ENCODE results near the gene INO80E.

Gene INO80E

DNA sequence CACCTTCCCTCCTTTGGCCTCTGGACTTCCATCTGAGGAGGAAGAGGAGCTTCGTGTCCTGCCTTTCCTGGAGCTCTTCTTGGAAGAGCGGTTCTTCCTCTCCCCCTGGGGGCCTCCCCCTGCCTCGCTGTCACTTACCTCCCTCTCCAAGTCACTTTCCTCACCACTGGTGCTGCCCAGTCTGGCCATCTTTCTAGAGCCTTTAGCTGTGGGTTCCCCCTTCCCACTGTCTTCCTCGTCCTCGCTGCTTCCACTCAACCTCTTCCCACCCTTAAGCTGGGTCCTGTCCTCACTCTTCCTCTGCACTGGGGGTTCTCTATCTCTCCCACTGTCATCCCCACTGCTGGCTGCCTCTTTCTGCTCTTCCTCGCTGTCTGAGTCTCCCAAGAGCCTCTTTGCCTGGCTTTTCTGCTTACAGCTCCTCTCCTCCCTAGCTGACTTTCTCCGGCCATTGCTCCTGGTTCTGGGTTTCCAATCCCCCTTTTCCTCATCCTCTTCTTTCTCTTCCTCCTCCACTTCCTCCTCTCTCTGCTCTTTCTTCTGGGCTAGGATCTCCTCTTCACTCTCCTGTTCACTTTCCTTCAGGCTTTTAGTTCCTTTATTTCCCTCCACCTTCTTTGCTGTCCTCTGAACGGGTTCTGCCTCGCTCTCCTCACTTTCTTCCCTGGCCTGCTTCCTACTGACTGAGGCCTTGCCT is 2.0 kb upstream of the INO80E start:
- H3K4me3 ChIP-seq (replicated peaks; ENCODE audit: insufficient read depth, low read length), result peak overlapping the region; percentile 90
- H3K27ac ChIP-seq (replicated peaks), result peak overlapping the region; percentile 99
- no peaks in the 10 kb centered on the region for H3K27me3 ChIP-seq (ENCODE audit: insufficient read depth, poor library complexity, severe bottlenecking)
- TF ChIP-seq GABPA (IDR thresholded peaks at IDR 0.05; ENCODE audit: low read depth) (no peak), SPI1 (IDR thresholded peaks at IDR 0.05; ENCODE audit: borderline replicate concordance, low read depth) (0 out of 2 replicates have a peak, but pooled peaks have one; percentile 6)
- no peak for DNase-seq (ENCODE audit: low read depth in 1 of 2, low spot score in 1 of 2)

DNA sequence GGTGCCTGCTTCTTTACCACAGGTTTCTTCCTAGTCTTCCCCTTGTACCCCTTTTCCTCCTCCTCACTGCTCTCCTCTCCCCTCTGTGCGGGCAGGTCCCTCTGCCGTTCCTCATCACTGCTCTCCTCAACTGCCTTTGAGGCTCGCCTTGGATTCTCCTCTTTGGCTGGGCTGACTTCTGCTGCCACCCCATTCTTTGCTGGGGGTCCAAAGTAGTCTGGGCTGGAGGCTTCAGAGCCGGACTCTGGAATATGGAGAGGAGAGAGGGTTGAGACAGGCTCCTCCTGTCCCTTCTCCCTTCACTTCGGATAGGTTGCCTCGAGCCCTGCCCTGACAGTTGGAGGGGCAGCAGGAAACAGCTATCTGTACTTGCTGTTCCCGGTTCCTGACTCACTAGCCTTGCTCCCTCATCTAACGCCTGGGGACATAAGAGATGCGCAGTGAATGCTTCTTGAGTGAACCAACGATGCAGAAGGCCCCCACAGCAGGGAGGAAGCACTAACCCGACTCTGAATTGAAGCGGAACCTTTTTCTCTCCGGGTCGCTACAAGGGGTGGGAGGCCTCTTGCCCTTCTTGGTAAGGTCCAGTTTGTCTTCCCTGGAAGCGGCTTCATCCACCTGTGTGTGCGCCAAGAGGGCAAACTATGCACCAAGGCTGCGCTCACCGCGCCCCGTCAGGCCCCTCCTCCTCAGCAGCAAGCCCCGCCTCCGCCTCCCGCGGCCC is 1.3 kb upstream of the INO80E start:
- Histone ChIP-seq H3K4me3 (replicated peaks; ENCODE audit: insufficient read depth, low read length) (peak overlapping the region; percentile 90), H3K27me3 (ENCODE audit: insufficient read depth, poor library complexity, severe bottlenecking) (no peaks in the 10 kb centered on the region), H3K27ac (replicated peaks) (peak overlapping the region; percentile 99)
- TF ChIP-seq, protein P1, sequence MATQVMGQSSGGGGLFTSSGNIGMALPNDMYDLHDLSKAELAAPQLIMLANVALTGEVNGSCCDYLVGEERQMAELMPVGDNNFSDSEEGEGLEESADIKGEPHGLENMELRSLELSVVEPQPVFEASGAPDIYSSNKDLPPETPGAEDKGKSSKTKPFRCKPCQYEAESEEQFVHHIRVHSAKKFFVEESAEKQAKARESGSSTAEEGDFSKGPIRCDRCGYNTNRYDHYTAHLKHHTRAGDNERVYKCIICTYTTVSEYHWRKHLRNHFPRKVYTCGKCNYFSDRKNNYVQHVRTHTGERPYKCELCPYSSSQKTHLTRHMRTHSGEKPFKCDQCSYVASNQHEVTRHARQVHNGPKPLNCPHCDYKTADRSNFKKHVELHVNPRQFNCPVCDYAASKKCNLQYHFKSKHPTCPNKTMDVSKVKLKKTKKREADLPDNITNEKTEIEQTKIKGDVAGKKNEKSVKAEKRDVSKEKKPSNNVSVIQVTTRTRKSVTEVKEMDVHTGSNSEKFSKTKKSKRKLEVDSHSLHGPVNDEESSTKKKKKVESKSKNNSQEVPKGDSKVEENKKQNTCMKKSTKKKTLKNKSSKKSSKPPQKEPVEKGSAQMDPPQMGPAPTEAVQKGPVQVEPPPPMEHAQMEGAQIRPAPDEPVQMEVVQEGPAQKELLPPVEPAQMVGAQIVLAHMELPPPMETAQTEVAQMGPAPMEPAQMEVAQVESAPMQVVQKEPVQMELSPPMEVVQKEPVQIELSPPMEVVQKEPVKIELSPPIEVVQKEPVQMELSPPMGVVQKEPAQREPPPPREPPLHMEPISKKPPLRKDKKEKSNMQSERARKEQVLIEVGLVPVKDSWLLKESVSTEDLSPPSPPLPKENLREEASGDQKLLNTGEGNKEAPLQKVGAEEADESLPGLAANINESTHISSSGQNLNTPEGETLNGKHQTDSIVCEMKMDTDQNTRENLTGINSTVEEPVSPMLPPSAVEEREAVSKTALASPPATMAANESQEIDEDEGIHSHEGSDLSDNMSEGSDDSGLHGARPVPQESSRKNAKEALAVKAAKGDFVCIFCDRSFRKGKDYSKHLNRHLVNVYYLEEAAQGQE (IDR thresholded peaks at IDR 0.05; ENCODE audit: insufficient replicate concordance, low read depth), result no peak
- TF ChIP-seq, protein P2, sequence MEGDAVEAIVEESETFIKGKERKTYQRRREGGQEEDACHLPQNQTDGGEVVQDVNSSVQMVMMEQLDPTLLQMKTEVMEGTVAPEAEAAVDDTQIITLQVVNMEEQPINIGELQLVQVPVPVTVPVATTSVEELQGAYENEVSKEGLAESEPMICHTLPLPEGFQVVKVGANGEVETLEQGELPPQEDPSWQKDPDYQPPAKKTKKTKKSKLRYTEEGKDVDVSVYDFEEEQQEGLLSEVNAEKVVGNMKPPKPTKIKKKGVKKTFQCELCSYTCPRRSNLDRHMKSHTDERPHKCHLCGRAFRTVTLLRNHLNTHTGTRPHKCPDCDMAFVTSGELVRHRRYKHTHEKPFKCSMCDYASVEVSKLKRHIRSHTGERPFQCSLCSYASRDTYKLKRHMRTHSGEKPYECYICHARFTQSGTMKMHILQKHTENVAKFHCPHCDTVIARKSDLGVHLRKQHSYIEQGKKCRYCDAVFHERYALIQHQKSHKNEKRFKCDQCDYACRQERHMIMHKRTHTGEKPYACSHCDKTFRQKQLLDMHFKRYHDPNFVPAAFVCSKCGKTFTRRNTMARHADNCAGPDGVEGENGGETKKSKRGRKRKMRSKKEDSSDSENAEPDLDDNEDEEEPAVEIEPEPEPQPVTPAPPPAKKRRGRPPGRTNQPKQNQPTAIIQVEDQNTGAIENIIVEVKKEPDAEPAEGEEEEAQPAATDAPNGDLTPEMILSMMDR (IDR thresholded peaks at IDR 0.05; ENCODE audit: insufficient read depth, low read length), result no peak
- TF ChIP-seq SPI1 (IDR thresholded peaks at IDR 0.05; ENCODE audit: borderline replicate concordance, low read depth), result no peak
- TF ChIP-seq POLR2AphosphoS5 (IDR thresholded peaks at IDR 0.05; ENCODE audit: low read depth), result no peak; the same call in 1 of the 2 replicates
- no peak for TF ChIP-seq GABPA (IDR thresholded peaks at IDR 0.05; ENCODE audit: low read depth)
- peak; percentile 67 to 73 for DNase-seq (ENCODE audit: low read depth in 1 of 2, low spot score in 1 of 2)

DNA sequence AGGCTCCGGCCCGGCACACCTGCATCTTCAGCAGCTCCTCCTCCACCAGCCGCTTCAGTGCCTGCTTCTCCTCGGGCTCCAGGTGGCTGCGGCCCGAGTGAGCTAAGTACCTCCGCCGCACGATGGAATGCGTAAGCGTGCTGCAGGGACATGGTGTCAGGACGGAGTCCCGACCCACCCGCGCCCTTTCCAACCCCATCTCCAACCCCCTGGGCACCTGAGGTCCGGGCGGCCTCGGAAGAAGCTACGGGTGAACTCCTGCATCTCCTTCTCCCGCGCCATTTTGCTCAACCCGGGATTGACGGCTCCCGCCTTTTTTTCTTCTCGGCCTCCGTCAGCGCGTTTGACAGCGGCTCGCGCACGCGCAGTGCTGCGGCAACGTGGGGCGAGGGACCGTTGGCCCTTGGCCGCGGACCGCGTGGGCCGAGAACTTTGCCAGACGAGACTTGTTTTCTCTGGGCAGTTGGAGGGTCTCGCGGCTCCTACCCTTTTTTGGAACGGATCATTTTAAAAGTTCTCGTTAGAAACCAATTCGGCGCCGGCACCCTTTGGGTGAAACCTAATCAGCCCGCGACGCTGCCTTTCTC is 624 bp upstream of the INO80E start, which contains the start of gene HIRIP3:
Gene HIRIP3 (minus strand): TSS at position 294 of the 587 bp plus-strand sequence. CDS start 12 bp downstream, at position 282.
- H3K27ac ChIP-seq (replicated peaks), result peak within 1 kb of the TSS; percentile 99
- DNase-seq (ENCODE audit: low read depth in 1 of 2, low spot score in 1 of 2), result peak; percentile 61 to 91

More for the DNA sequence above, 624 bp upstream of the INO80E start, which contains the start of gene HIRIP3:
- H3K4me3 ChIP-seq (replicated peaks; ENCODE audit: insufficient read depth, low read length), result peak within 1 kb of the TSS; percentile 90
- no peaks in the 10 kb centered on the region for H3K27me3 ChIP-seq (ENCODE audit: insufficient read depth, poor library complexity, severe bottlenecking)
- TF ChIP-seq, protein P2 (IDR thresholded peaks at IDR 0.05; ENCODE audit: insufficient read depth, low read length), result no peak
- TF ChIP-seq POLR2AphosphoS5 (IDR thresholded peaks at IDR 0.05; ENCODE audit: low read depth) (0 out of 2 replicates have a peak, but pooled peaks have one; percentile 42), GABPA (IDR thresholded peaks at IDR 0.05; ENCODE audit: low read depth) (no peak), SPI1 (IDR thresholded peaks at IDR 0.05; ENCODE audit: borderline replicate concordance, low read depth) (no peak)
- TF ChIP-seq, protein P1 (IDR thresholded peaks at IDR 0.05; ENCODE audit: insufficient replicate concordance, low read depth), result peak; percentile 55
